Peyer's patch (tissue), 4 donors: Measurements from ENCODE around the gene FARSB. TPM values are rescaled to one million over a fixed set of nuclear protein-coding genes. Genes with fewer than 3 reads are reported as not detected.

Source experiments
- DNase-seq, 3 donors: peaks; one replicate each; pipeline ENCODE4 v3.0.0-alpha.2; 2017 to 2019
- H3K27ac ChIP-seq, 4 donors: fragments of 200-600 bp; sonication (generic); one replicate each; pipeline ENCODE4 v1.5.1; 2016 to 2019
- H3K27me3 ChIP-seq, 2 donors: fragments of 200-600 bp; sonication (generic); one replicate each; pipeline ENCODE4 v1.5.1; 2019
- H3K36me3 ChIP-seq, 3 donors: fragments of 200-600 bp; sonication (generic); one replicate each; pipeline ENCODE4 v1.5.1; 2016 to 2019
- H3K4me1 ChIP-seq, 4 donors: fragments of 200-600 bp; sonication (generic); one replicate each; pipeline ENCODE4 v1.5.1; 2016 to 2019
- H3K4me3 ChIP-seq, 4 donors: fragments of 200-600 bp; sonication (generic); 1 replicate in 3 of 4; 2 replicates in 1 of 4; pipeline ENCODE4 v1.5.1; 2016 to 2019; ENCODE audit warnings: mild to moderate bottlenecking in 1 of 4
- H3K9me3 ChIP-seq, 4 donors: fragments of 200-600 bp; sonication (generic); one replicate each; pipeline ENCODE4 v1.5.1; 2016 to 2019; ENCODE audit warnings: mild to moderate bottlenecking in 1 of 4
- POLR2A ChIP-seq, 2 donors: fragments of 450-650 bp; IDR thresholded peaks; one replicate each; pipeline ENCODE4 v1.5.1; 2017; ENCODE audit warnings: antibody characterized with exemption in 2 of 2, mild to moderate bottlenecking in 2 of 2, moderate library complexity in 2 of 2
- total RNA-seq, 4 donors: library from RNA; depleted of rRNA; stranded (reverse); fragments of >200 nt; gene quantifications; one replicate each; pipeline ENCODE4 v1.1.0, GENCODE V29; 2016
- TF ChIP-seq, protein P1 (sequence below), 6 experiments: fragments of 450-650 bp in 4 of 6; fragments of 200-600 bp in 2 of 6; sonication (generic) in 1 of 6; IDR thresholded peaks; one replicate each; pipeline ENCODE4 v1.5.1; 2017 to 2019; ENCODE audit warnings: antibody characterized with exemption in 6 of 6, mild to moderate bottlenecking in 3 of 6, moderate library complexity in 1 of 6

FARSB gene
- total RNA-seq, 4 donors from 2014 or later = 8.6 to 14.9 (median 11.7) TPM

DNA sequence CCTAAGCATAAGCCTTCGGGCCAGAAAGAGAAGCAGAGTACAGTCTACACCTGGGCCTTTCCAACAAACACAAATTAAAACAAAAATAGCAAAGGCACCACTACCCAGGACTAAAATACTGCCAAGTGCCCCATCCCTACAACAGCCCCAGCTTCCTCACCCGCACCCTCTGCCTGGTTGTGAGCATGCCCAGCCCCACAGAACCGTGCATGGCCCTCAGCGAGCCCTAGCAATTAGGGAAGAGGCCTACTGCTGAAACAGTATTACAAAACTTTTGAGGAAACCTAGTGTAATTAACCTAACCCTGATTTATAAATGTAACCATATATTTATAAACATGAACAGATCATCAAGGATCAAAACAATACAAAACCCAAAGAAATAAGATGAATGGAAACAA is 44.2 kb downstream of the FARSB start:
- Histone ChIP-seq H3K36me3 (peaks cover 0 to 19% (median 0%) of the 10 kb centered on the region in 3 donors), H3K27me3 (no peaks in the 10 kb centered on the region), H3K9me3 (no peaks in the 10 kb centered on the region), H3K4me3 (no peak overlapping the region), H3K4me1 (no peaks in the 10 kb centered on the region), H3K27ac (no peak overlapping the region)
- no peak for TF ChIP-seq POLR2A (IDR thresholded peaks at IDR 0.05)
- TF ChIP-seq, protein P1, sequence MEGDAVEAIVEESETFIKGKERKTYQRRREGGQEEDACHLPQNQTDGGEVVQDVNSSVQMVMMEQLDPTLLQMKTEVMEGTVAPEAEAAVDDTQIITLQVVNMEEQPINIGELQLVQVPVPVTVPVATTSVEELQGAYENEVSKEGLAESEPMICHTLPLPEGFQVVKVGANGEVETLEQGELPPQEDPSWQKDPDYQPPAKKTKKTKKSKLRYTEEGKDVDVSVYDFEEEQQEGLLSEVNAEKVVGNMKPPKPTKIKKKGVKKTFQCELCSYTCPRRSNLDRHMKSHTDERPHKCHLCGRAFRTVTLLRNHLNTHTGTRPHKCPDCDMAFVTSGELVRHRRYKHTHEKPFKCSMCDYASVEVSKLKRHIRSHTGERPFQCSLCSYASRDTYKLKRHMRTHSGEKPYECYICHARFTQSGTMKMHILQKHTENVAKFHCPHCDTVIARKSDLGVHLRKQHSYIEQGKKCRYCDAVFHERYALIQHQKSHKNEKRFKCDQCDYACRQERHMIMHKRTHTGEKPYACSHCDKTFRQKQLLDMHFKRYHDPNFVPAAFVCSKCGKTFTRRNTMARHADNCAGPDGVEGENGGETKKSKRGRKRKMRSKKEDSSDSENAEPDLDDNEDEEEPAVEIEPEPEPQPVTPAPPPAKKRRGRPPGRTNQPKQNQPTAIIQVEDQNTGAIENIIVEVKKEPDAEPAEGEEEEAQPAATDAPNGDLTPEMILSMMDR (IDR thresholded peaks at IDR 0.05) = no peak
- DNase-seq = no peak

DNA sequence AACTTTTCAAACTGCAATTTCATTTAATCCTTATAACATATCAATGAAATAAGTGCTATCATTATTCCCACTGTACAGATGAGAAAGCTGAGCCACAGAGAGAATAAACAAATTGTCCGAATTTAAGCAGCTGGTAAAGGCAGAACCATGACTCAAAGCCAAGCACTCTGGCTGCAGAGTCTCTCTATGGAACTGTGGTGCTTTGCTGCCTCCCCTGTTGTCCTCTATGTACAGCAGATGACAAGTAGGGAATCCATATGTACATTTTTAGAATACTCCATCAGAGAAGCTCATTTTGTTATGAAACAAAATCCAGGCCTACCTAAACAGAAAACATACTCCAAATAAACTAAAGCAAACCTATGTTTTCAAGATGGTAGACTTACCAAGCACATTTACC is 45.1 kb downstream of the FARSB start:
- H3K4me1 ChIP-seq = no peaks in the 10 kb centered on the region
- H3K36me3 ChIP-seq = peaks cover 0 to 19% (median 0%) of the 10 kb centered on the region in 3 donors
- TF ChIP-seq POLR2A (IDR thresholded peaks at IDR 0.05) = no peak
- TF ChIP-seq, protein P1 (IDR thresholded peaks at IDR 0.05) = peak in 3 of 6 experiments; percentile 14 to 33 (median 25)
- H3K27ac ChIP-seq = no peak overlapping the region
- no peaks in the 10 kb centered on the region for H3K9me3 ChIP-seq
- DNase-seq = no peak
- H3K27me3 ChIP-seq = no peaks in the 10 kb centered on the region
- no peak overlapping the region for H3K4me3 ChIP-seq

DNA sequence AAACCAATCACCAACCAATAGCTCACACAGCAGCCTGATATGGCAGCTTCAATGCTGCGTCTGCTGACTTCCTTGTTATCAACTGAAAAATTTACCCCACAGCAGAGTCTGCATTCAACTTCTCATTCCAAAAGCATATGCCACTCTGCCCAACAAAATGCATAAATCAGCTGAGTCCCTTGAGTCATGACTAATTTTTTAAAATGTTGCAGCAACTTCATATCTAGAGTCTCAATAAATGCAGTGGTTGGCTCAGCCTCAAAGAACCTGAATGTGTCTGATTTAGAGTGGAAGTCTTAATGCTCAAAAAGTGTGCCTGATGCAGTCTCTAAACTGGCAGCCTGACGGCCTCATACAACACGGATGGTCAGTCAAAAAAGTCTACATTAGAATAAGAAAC is 46.5 kb downstream of the FARSB start:
- no peak for DNase-seq
- no peak for TF ChIP-seq POLR2A (IDR thresholded peaks at IDR 0.05)
- TF ChIP-seq, protein P1 (IDR thresholded peaks at IDR 0.05) = no peak
- H3K9me3 ChIP-seq = no peaks in the 10 kb centered on the region
- H3K4me1 ChIP-seq = no peaks in the 10 kb centered on the region
- peaks cover 0 to 13% (median 0%) of the 10 kb centered on the region in 3 donors for H3K36me3 ChIP-seq
- H3K27ac ChIP-seq = no peak overlapping the region
- H3K27me3 ChIP-seq = no peaks in the 10 kb centered on the region
- H3K4me3 ChIP-seq = no peak overlapping the region

DNA sequence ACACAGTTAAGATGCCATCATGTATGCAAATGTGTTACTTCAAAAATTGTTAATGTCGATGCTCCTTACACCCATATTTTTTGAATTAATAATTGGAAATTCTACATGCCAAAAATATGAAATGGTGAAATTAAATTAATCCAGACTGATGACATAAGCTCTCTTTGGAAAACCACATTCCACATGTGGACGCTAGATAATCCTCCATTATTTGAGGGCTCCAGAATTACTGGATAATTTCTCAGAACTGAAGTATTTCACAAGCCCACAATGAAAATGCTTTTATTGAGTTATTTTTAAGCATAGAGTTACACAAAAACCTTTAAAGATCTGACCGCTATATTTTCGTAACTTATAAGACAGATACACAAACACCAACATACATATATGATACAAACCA is 47.8 kb downstream of the FARSB start:
- no peaks in the 10 kb centered on the region for H3K27me3 ChIP-seq
- no peak overlapping the region for H3K4me3 ChIP-seq
- H3K4me1 ChIP-seq = no peaks in the 10 kb centered on the region
- peaks cover 0 to 11% (median 0%) of the 10 kb centered on the region in 3 donors for H3K36me3 ChIP-seq
- no peaks in the 10 kb centered on the region for H3K9me3 ChIP-seq
- TF ChIP-seq POLR2A (IDR thresholded peaks at IDR 0.05) = no peak
- TF ChIP-seq, protein P1 (IDR thresholded peaks at IDR 0.05) = no peak
- H3K27ac ChIP-seq = no peak overlapping the region
- no peak for DNase-seq

DNA sequence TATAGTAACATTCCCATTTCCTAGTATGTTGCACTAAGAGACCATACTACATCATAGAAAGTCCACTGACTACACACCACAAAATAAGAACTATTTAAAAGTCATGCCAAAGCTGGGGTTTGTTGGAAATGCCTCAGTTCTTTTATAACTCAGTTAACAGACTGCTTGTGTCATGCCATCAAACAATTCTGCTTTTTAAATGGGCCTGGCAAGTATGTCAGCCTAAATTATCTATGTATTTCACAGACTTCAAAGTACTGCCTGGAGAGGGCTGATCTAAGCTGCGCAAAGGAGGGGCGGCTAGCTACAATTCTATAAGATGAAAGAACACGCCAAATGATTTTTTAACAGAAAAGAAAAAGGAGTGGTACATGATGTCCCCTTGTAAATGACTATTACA is 49.6 kb downstream of the FARSB start:
- no peak for DNase-seq
- no peaks in the 10 kb centered on the region for H3K27me3 ChIP-seq
- no peak overlapping the region for H3K27ac ChIP-seq
- no peaks in the 10 kb centered on the region for H3K4me1 ChIP-seq
- no peak overlapping the region for H3K4me3 ChIP-seq
- TF ChIP-seq POLR2A (IDR thresholded peaks at IDR 0.05) = no peak
- TF ChIP-seq, protein P1 (IDR thresholded peaks at IDR 0.05) = no peak
- no peaks in the 10 kb centered on the region for H3K36me3 ChIP-seq
- H3K9me3 ChIP-seq = no peaks in the 10 kb centered on the region
